Measurements from ENCODE around the gene ETHE1.

ETHE1 gene

DNA sequence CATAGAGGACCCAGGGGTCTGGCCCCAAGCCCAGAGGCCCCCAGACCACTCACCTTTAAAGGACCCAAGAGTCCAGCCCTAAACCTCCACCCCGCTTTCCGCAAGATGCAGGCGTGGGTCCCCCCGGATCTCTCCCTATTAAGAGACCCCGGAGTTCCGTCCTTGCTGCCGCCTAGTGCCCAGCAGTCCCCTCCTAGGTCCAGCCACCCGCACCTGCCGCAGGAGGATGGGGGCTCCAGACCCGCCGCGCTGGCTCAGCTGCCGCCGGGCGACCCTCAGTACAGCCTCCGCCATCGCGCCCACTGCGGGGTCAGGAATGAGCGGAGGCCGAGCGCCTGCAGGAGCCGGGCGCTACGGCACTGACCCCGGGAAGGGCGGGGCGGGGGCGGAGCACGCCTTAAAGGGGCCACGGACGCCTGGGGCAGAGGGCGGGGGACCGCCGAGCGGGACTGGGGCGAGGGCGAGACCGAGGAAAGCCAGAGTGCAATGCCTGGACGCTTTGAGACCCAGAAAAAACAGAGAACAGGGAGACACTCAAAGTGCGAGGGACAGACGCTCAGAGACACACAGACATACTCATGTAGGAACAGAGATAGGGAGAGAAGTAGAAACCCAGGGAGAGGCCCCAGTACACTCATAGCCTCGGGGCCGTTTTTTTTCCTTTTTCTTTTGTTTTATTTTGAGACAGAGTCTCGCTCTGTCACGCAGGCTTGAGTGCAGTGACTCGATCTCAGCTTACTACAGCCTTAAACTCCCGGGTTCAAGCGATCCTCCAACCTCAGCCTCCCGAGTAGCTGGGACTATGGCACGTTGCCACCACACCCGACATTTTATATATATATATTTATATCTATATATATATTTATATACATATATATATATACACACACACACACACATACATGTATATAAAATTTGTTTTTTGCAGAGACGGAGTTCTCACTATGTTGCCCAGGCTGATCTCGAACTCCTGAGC is at the start of gene ETHE1:
TSS of gene ETHE1 (minus strand) at position 318 of the 976 bp plus-strand sequence. CDS start at position 294, 24 bp downstream.
- peak in 56 of 58 donors; percentile 23 to 86 (median 69) for DNase-seq

DNA sequence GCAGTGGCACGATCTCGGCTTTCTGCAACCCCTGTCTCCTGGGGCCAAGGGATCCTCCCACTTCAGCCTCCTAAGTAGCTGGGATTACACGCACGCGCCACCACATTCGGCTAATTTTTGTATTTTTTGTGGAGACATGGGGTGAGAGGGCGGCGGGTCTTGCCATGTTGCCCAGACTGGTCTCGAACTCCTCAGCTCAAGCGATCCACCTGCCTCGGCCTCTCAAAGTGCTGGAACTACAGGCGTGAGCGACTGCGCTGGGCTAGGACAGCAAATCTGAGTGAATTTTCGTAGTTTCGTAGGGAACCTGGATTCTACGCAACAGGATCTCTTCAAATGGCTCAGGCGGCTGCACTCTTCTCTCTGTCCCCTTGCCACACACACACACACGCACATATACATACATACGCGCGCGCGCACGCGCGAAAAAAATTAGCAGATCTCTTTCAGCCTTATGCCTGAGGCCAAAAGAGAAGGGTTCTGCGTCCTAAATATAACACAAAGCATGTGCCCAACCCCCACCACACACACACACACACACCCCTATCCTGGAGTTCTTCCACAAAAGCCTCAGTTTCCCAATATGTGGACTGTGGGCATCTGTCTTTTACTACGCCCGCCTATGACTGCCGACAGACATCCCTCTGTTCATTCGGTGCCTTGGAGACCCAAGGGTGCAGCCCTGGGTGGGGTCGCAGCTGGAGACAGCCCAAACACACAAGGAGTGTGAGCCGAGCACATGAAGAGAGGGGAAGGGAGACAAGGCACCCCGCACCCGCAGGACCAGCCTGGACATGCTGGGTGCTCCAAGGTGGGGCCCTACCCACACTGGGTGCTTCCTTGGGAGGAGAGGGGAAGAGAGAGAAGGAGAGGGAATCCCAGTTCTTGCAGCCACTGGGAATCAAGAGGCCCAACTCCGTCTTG is 49.2 kb upstream of the ETHE1 start:
- peak in 6 of 58 donors; percentile 45 to 63 (median 50) for DNase-seq

- peak; percentile 58 to 99 (median 94) for DNase-seq
Observed at GRCh38 chr19:43575156-43575950, 48.4 kb upstream of the ETHE1 start, which contains the start of the genes PINLYP and XRCC1. PINLYP (plus strand) TSS chr19:43575801; CDS start chr19:43577192, 1,391 bp downstream. XRCC1 (minus strand) TSS chr19:43575527; CDS start chr19:43575458, 69 bp downstream.

- DNase-seq, result peak in 3 of 58 donors; percentile 12 to 28 (median 18)
Observed at GRCh38 chr19:43574424-43575155, 47.6 kb upstream of the ETHE1 start.

GRCh38 chr19:43572171-43572588 is 45.2 kb upstream of the ETHE1 start:
- no peak for DNase-seq

DNA sequence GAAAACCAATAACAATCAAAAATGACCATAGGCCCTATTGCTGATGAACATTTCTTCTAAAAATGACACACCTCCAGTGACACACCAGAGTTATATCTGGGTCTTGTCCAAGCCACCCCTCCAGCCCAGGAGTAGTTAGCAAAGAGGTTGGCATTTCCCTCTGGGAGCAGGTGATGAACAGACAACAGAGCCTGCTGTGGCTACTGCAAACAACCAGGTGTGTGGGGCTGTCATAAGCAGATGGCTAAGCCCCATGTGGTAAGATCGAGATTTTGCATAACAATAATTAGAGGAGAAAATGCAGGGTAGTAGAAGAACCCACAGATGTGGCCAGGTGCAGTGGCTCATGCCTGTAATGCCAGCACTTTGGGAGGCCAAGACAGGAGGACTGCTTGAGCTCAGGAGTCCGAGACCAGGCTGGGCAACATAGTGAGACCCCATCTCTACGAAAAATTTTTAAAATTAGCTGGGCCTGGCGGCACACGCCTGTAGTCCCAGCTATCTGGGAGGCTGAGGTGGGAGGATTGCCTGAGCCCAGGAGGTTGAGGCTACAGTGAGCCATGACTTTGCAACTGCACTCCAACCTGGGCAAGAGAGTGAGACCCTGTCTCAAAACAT is 43.3 kb upstream of the ETHE1 start:
- DNase-seq, result no peak

DNA sequence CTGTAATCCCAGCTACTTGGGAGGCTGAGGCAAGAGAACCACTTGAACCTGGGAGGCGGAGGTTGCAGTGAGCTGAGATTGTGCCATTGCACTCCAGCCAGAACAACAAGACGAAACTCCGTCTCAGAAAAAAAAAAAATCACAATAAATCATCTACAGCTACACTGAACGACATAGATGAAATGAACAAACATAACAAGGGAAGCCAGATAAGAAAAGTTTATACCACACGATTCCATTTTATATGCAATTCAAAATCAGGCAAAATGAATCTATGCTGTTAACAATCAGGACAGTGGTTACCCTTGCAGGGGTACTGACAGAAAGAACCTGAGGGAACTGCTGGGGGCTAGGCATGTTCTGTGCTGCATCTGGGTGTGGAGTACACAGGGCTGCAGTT is 42.7 kb upstream of the ETHE1 start:
- no peak for DNase-seq

DNA sequence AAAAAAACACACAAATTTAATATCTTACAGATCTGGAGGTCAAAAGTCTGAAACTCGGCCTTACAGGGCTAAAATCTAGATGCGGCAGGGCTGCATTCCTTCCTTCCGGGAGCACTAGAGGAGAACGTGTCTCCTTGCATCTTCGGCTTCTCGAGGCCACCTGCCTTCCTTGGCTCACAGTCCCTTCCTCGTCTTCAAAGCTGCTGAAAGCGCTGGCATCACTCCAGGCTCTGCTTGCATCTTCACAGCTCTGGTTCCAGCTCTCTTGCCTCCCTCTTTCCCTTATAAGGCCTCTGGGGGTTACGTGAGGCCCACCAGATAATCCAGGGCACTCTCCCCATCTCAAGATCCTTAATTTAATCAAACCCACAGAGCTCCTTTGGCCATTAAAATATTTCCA is 37.8 kb upstream of the ETHE1 start:
- DNase-seq, result peak in 32 of 58 donors; percentile 2 to 60 (median 24)

DNA sequence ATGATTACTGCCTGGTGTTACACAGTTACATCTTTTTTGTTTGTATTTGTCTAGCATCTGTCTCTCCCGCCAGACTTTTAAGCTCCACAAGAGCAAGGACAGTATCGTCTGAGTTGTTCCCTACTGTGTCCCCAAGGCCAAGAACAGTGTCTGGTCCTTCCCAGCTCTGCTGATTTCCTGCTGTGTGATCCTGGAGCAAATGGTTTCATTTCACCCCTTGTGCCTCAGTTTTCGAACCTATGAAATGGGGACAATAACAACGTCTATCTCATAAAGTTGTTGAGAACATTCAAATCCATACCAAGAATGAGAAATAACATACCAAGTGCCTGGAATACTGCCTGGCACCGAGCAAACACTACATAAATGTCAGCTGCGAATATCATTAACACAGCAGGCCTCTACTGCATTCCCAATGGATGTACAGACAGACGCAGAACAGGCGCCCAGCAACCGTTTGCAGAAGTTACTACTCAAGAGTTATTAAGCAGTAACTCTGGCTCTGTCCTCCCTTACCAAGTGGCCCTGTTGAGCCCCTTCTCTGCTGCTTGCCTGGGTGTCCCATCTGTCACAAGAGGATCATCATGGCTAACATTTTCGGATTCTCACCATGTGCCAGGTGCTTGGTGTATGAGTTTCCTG is 36.9 kb upstream of the ETHE1 start:
- no peak for DNase-seq

- peak; percentile 9 to 93 (median 68) for DNase-seq
Observed at GRCh38 chr19:43562698-43563241, 35.8 kb upstream of the ETHE1 start.

GRCh38 chr19:43562226-43562697 is 35.3 kb upstream of the ETHE1 start:
- no peak for DNase-seq

DNA sequence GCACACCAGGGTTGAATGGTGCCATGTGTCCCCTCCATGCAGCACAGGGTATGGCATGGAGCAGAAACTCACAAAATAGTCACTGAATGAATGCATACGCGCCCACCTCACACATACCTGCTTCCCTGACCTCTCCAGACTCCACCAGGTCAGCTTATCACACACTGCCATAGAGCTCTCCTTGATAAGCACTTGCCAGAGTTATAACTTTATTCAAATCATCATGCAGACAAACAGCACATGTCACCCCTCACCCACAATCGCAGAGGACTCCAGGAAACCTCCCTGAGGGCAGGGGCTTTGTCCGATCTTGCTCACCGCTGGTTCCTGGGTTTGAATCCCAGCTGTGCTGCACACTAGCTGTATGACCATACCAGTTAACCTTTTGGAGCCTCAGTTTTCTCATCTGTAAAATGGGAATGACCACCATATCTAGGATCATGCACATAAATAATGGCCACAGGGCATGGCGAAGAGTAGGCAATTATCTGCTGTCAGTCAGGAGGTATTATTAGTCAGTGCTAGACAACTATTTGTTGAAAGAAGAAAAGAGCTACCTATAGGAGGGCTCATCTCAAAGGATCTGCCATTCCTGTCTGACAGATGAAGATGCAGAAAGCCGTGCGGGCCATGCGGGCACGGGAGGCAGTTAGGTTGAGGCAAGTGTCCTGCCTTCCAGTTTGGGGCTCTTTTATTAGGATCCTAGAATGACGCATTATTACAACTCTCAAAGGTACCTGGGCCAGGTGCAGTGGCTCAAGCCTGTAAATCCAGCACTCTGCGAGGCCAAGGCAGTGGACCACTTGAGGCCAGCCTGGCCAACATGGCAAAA is 34.4 kb upstream of the ETHE1 start:
- DNase-seq, result no peak

- DNase-seq, result peak in 1 of 58 donors; percentile 5
Observed at GRCh38 chr19:43560687-43561086, 33.7 kb upstream of the ETHE1 start.

- DNase-seq, result peak in 56 of 58 donors; percentile 5 to 86 (median 60)
Observed at GRCh38 chr19:43555185-43555770, 28.3 kb upstream of the ETHE1 start.

DNA sequence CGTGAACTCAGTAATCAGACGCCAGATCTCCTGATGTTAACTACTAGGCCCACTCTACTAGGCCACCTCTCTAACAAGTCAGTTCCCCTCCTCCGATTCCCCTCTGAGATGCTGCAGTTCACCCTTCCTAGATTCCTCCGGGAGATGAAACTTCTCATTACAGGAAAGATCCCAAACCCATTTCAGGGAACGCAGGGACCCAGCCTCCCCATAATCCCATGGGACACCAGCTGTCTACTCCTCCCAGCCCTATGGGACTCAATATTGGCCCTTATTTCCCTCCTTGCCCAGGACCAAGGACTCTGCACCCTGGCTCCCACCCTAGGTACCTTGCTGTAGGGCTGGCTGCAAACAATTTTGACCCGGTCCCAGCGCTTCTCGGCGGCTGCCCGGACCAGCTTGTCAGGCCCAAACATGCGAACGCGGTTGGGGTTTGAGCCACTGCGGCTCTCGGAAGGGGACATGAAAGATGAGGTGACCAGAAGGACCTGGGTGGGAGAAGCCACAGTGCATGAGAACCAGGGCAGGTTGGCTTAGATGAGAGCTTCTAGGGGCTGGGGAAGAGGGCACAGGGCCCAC is 27.4 kb upstream of the ETHE1 start:
- no peak for DNase-seq

DNA sequence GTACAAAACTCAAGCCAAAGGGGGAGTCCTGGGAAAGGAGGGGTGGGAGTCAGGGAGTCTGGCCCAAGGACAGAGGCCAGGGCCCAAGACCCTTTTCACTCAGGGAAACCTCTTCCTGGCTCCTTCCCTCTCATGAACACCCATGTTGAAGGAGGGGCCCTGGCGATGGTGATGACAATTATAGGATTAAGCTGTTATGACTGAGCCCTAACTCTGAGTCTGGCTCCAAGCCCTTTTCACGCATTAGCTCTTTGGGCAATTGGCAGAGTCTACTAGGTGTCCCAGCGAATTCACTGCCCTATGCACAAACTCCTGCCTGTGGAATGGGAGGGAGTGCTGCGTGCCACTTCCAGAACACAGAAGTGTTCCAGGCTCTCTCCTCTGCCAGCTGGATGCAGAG is 26.7 kb upstream of the ETHE1 start:
- DNase-seq, result no peak

DNA sequence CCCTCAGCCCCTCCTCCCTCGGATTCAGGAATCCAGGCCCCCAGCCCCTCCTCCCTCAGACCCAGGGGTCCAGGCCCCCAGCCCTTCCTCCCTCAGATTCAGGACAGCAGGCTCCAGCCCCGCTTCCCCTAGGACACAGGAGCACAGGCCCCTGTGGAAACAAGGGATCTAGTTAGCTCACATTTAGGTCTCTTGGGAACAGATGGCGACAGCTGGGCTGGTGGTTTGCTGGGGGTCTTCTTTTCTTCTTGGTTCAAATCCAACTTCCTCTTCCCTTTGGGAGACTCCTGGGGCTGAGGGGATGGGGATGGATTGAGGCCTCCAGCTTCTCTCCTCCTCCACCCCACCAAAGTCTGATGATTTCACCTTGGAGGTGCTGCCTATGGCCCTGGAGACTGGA is 25.6 kb upstream of the ETHE1 start:
- DNase-seq, result no peak

Data from anterior cingulate cortex (tissue), 58 donors.